Thyroid gland (tissue), 4 donors: ENCODE results near the gene OR6C68.

Experiments
- POLR2A ChIP-seq, 2 donors: fragments of 450-650 bp; IDR thresholded peaks; one replicate each; pipeline ENCODE4 v1.6.1; 2017; ENCODE audit warnings: antibody characterized with exemption in 2 of 2, mild to moderate bottlenecking in 2 of 2, moderate library complexity in 1 of 2
- TF ChIP-seq, protein P1 (sequence below), 6 experiments: fragments of 200-600 bp in 3 of 6; fragments of 450-650 bp in 3 of 6; sonication (generic) in 3 of 6; IDR thresholded peaks; one replicate each; pipeline ENCODE4 v1.5.1; 2016 to 2019; ENCODE audit warnings: antibody characterized with exemption in 6 of 6, mild to moderate bottlenecking in 2 of 6, inconsistent platforms in 1 of 6, moderate library complexity in 1 of 6

DNA sequence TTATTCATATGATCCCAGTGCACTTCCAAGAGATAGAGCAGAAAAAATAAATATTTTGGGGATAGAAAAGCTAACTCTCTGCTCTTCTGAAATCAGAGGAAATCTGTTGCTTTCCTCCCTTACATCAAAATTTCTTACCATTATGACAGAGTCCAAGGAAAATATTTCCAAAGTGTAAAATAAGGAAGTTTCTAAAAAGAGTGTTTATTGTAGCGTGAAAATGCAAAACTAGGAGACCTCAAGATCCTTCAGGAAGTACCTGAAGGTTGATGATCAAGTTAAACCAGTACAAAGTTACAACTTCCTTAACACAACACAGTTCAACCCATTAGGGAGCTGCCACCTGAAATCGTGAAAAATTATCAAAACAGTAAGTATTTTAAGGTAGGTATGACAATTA, 48.4 kb upstream of the OR6C68 start, which contains the start of gene OR6C2:
- no peak for TF ChIP-seq POLR2A (IDR thresholded peaks at IDR 0.05)
- TF ChIP-seq, protein P1, sequence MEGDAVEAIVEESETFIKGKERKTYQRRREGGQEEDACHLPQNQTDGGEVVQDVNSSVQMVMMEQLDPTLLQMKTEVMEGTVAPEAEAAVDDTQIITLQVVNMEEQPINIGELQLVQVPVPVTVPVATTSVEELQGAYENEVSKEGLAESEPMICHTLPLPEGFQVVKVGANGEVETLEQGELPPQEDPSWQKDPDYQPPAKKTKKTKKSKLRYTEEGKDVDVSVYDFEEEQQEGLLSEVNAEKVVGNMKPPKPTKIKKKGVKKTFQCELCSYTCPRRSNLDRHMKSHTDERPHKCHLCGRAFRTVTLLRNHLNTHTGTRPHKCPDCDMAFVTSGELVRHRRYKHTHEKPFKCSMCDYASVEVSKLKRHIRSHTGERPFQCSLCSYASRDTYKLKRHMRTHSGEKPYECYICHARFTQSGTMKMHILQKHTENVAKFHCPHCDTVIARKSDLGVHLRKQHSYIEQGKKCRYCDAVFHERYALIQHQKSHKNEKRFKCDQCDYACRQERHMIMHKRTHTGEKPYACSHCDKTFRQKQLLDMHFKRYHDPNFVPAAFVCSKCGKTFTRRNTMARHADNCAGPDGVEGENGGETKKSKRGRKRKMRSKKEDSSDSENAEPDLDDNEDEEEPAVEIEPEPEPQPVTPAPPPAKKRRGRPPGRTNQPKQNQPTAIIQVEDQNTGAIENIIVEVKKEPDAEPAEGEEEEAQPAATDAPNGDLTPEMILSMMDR (IDR thresholded peaks at IDR 0.05) = no peak
